ENCODE results near the gene MAFF. TPM values are rescaled to one million over a fixed set of nuclear protein-coding genes. Genes with fewer than 3 reads are reported as not detected.
A peak's percentile ranks its signal among the peaks of the same experiment; 100 is the strongest.

The MAFF gene
- total RNA-seq, 3 donors from 2014 or later, result 37.3 to 126 (median 85.5) TPM

DNA sequence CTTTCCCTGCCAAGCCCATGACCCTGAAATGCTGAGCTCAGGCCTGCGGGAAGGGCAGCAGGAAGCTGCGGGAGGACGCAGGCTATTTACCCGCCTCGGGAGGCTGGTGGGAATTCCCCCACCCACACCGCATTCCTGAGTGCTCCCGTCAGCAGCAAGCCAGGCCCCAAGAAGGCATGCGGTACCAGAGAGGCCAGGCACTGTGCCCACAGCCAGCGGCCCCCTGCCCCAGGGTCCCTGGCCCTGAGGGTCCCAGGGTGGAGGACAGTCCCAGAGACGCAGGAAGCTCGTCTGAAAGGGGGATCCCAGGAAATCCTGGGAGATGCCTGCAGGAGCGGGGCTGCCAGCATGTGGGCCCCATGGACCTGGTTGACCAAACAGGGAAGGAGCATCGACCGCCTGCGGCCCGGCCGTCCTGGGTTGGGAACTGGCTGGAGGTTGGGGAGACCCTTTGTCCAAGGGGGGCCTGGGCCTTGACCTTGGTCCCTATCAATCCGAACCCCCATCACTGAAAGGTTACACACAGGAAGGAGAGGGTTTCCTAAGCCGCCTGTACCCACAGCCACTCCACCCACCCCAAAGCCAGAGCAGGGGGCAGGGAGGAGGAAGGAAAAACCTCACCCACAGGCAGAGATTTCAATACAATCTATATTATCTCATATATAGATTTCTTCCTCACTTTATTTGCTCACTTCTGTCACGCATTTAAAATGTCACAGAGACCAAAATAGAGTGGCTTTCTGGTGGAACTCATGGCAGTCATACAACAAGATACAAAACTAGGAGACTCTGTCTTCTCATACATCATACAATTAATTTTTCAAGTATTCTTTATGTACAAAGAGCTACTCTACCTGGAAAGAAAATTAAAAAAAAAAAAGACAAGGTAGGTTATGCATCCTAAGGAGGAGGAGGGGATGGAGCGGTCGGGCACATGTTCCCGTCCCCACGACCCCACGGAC, 17.1 kb downstream of the MAFF start:
- no peaks in the 10 kb centered on the region for H3K36me3 ChIP-seq
- DNase-seq (ENCODE audit: low spot score in 2 of 2), result peak; percentile 88 to 91
- H3K27ac ChIP-seq, result peak overlapping the region; percentile 96 to 97
- peaks cover 21 to 27% of the 10 kb centered on the region in 2 donors for H3K4me1 ChIP-seq
- H3K4me3 ChIP-seq, result no peak overlapping the region
- H3K9me3 ChIP-seq, result no peaks in the 10 kb centered on the region
- TF ChIP-seq CTCF (IDR thresholded peaks at IDR 0.05), result no peak
- peak; percentile 78 to 84 (median 84) for TF ChIP-seq POLR2AphosphoS5 (IDR thresholded peaks at IDR 0.05)
- no peak for TF ChIP-seq POLR2A (IDR thresholded peaks at IDR 0.05)
- intact Hi-C loops (cut with DNase I; ENCODE audit: low total_unique reads), result no loop called here
- no peaks in the 10 kb centered on the region for H3K27me3 ChIP-seq

DNA sequence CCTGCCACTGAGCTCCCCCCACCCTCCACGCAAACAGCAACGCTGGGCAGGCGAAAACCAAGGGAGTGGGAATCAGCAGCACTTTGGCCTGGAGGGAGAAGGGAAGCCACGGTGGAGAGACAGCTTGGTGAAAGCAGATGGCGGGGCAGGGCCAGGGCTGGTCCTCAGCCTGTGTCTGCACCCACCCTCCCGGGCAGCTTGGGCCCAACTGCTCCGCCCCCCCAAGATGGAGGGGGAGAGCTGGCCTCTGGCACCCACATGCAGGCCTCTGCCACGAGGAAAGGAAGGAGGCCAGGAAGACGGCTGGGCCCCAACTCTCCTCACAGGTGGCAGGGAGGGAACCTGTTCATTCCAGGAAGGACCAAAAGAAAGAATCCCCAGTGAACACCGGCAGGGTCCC, 17.8 kb downstream of the MAFF start:
- Histone ChIP-seq H3K4me3 (no peak overlapping the region), H3K4me1 (peaks cover 18 to 25% of the 10 kb centered on the region in 2 donors), H3K27me3 (peaks cover 0 to under 1% of the 10 kb centered on the region in 2 donors), H3K27ac (peak overlapping the region; percentile 96 to 97), H3K9me3 (no peaks in the 10 kb centered on the region), H3K36me3 (no peaks in the 10 kb centered on the region)
- no peak for TF ChIP-seq CTCF (IDR thresholded peaks at IDR 0.05)
- TF ChIP-seq POLR2AphosphoS5 (IDR thresholded peaks at IDR 0.05), result no peak
- TF ChIP-seq POLR2A (IDR thresholded peaks at IDR 0.05), result no peak
- DNase-seq (ENCODE audit: low spot score in 2 of 2), result no peak
- intact Hi-C loops (cut with DNase I; ENCODE audit: low total_unique reads), result no loop called here

GRCh38 chr22:38220163-38220562, 18.4 kb downstream of the MAFF start:
- Histone ChIP-seq H3K4me1 (peaks cover 18 to 25% of the 10 kb centered on the region in 2 donors), H3K36me3 (no peaks in the 10 kb centered on the region)
- intact Hi-C loops (cut with DNase I; ENCODE audit: low total_unique reads), result no loop called here

DNA sequence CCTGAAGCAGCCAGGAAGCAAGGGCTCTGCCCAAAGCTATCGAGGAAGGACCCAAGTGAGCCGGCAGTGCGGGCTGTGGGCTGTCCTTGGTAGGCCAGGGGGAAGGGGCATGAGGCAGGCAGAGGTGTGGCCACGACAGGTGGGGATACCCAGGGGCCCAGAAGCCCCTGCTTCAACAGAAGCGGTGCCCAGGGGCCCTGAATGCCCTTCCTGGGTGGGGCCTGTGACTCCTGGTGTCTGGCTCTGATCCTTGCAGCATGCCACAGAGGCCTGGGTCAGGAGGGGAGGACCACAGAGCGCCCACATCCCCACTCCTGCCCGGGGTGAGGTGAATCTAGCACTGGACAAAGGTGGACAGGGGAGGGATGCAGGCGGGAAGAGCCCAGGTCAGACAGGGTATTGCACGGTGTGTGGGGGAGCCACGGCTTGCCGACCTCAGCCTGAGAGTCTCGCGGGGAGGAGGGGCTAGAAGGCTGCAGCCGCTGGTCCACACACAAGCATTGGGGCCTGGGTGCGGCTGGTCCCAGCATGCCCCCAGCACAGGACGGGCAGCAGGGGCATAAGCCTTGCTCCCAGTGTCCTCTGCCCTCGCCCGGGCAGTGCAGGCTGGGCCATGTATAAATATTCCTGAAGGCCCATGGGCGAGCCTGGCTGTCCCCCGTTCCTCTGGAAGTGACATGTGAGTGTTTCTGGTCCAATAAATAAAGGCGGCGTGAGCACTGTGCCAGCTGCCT, 19.0 kb downstream of the MAFF start:
- no peak for DNase-seq (ENCODE audit: low spot score in 2 of 2)
- Histone ChIP-seq H3K36me3 (no peaks in the 10 kb centered on the region), H3K27ac (peak overlapping the region; percentile 96 to 97), H3K4me1 (peaks cover 18 to 25% of the 10 kb centered on the region in 2 donors), H3K4me3 (no peak overlapping the region), H3K27me3 (peaks cover 0 to 3% of the 10 kb centered on the region in 2 donors), H3K9me3 (no peaks in the 10 kb centered on the region)
- no peak for TF ChIP-seq POLR2AphosphoS5 (IDR thresholded peaks at IDR 0.05)
- TF ChIP-seq CTCF (IDR thresholded peaks at IDR 0.05), result no peak
- TF ChIP-seq POLR2A (IDR thresholded peaks at IDR 0.05), result no peak
- intact Hi-C loops (cut with DNase I; ENCODE audit: low total_unique reads), result no loop called here

More at GRCh38 chr22:38220163-38220562, 18.4 kb downstream of the MAFF start:
- Histone ChIP-seq H3K9me3 (no peaks in the 10 kb centered on the region), H3K27ac (peak overlapping the region; percentile 96 to 97), H3K4me3 (no peak overlapping the region), H3K27me3 (peaks cover 0 to 3% of the 10 kb centered on the region in 2 donors)
- no peak for DNase-seq (ENCODE audit: low spot score in 2 of 2)
- TF ChIP-seq CTCF (IDR thresholded peaks at IDR 0.05) (no peak), POLR2A (IDR thresholded peaks at IDR 0.05) (no peak), POLR2AphosphoS5 (IDR thresholded peaks at IDR 0.05) (no peak)
